ENCODE results near the gene TMED1.
A peak's percentile ranks its signal among the peaks of the same experiment; 100 is the strongest.
"Not testable (repeated sequence)": the region's sequence is repeated elsewhere in the genome, so short reads cannot be mapped to it uniquely, and the experiment has no call there.

TMED1 gene

GRCh38 chr19:10861103-10861651 is 25.2 kb upstream of the TMED1 start:
- DNase-seq, result peak; percentile 37 to 49

DNA sequence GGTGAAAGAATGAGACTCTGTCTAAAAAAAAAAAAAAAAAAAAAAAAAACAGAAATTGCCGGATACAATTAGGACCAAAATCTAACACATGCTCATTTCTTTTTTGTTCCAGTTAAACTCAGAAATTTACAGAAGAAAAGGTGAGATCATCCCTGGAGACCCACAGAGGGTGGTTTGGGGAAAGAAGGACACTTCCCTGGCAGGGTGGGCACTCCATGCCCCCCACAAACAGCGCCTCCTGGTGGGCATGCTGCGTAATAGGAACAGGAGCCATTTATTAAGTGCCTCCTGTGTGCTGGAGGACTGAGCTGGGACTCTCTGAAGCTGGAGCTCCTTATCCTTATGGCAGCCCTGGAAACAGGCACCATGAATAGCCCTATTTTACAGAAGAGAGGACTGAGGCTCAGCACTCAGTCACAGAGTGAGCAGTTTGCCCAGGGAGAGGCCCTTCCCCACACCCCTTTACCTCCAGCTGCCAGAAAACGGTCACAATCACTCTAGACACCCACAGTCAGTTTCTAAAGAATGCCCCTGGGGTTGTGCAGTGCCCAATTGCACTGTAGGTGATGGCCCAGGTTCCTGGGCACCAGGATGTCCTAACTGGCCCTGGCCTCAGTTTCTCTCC is 22.3 kb upstream of the TMED1 start:
- DNase-seq, result peak; percentile 41 to 42

DNA sequence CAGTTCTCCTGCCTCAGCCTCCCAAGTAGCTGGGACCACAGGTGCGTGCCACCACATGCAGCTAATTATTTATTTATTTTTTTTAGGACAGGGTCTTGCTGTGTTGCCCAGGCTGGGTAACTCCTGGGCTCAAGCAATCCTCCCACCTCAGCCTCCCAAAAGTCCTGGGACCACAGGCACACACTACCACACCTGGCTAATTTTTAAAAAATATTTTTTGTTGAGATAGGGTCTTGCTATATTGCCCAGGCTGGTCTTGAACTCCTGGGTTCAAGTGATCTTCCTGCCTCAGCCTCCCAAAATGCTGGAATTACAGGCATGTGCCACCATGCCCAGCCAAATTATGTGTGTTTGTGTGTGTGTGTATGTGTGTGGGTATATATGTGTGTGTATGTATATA is 20.9 kb upstream of the TMED1 start:
- DNase-seq, result not testable (repeated sequence)

DNA sequence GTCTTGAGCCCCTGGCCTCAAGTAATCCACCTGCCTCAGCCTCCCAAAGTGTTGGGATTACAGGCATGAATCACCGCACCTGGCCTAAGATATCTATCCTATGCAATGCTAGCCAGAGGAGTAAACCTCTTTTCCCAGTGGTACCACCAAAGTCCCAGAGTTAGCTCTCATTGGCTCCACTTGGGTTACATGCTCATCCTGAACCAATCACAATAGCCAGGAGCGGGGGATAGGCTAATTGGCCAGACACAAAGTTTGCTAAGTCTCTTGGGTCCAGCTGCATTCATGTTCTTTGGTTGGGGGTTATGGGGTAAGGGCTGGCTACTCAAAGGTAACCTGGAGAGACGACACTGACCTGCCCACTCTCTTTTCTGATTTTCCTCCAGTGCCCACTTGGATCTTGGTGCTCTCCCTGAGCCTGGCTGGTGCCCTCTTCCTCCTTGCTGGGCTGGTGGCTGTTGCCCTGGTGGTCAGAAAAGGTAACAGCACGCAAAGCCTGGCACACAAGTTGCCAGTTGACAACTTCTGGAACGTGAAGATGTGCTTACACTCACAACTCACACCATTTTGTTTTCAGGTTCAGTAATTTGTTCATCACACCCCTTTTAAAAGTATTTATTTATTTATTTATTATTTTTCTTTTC is 20.0 kb upstream of the TMED1 start:
- DNase-seq, result peak in 1 of 2 donors; percentile 42

GRCh38 chr19:10854350-10855089 is 18.5 kb upstream of the TMED1 start:
- DNase-seq, result no peak

DNA sequence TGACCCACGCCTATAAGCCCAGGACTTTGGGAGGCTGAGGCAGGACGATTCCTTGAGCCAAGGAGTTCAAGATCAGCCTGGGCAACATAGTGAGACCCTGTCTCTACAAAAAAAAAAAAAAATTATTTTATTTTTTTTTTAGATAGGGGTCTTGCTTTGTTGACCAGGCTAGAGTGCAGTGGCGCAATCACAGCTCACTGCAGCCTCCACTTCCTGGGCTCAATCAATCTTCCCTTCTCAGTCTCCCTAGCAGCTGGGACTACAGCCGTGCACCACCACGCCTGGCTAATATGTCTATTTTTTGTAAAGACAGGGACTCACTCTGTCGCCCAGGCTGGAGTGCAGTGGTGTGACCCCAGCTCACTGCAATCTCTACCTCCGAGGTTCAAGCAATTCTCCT is 16.9 kb upstream of the TMED1 start:
- no peak for DNase-seq

GRCh38 chr19:10852098-10852800 is 16.2 kb upstream of the TMED1 start:
- DNase-seq, result no peak

DNA sequence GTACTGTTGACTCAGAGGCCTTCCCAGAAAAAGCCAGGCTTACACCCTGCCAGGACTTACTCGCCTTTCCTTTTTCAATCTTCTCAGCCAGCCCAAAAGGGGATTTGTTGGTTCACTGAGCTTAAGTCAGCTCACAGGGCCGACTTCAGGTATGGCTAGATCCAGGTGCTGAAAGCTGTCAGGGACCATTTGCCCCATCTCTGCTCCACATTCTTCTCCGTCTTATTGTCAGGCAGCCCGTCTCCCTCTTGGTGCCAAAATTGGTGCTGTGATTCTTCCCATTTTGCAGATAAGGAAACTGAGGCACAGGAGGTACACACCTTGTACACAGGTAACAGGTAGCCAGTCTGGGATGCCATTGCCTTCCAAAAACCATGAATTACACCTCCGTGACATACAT is 14.6 kb upstream of the TMED1 start:
- no peak for DNase-seq

- no peak for DNase-seq
These were observed 12.3 kb upstream of the TMED1 start, which contains the start of gene C19orf38 for GRCh38 chr19:10848230-10848856. Gene C19orf38 (plus strand): TSS chr19:10848415. CDS start chr19:10848509, 94 bp downstream.

- DNase-seq, result no peak
These were observed 10.6 kb upstream of the TMED1 start for GRCh38 chr19:10846500-10847202.

- no peak for DNase-seq
These were observed 6.8 kb upstream of the TMED1 start for GRCh38 chr19:10842788-10843187.

DNA sequence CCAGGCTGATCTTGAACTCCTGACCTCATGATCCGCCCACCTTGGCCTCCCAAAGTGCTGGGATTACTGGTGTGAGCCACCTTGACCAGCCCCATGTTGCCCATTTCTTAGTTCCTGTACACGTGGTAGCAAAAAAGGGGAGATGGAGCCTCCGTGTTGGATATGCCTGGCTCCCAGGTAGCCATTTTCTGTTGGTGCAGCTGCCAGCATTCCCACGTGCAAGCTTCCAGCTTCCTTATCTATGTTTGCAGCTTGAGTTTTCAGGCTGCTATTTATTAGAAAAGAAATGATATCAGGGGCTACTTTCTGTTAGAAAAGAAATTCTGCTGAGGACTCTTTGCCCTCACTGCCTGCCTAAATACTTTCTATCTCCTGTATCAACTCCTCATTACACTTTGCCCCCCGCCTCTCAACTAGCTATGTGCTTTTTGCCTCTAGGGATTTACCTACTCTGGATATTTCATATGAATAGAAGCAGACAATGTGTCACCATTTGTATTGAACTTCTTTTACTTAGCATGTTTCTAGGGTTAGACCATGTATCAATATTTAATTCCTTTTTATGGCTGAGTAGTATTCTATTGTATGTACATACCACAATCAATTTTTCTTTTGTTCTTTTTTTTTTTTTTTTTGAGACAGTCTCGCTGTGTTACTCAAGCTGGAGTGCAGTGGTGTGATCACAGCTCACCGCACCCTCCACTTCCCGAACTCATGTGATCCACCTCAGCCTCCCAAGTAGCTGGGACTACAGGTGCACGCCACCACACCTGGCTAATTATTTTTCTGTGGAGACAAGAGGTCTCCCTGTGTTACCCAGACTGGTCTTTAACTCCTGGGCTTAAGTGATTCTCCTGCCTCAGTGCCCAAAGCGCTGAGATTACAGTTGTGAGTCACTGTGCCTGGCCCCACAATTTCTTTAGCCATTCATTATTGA is 3.4 kb upstream of the TMED1 start:
- no peak for DNase-seq

DNA sequence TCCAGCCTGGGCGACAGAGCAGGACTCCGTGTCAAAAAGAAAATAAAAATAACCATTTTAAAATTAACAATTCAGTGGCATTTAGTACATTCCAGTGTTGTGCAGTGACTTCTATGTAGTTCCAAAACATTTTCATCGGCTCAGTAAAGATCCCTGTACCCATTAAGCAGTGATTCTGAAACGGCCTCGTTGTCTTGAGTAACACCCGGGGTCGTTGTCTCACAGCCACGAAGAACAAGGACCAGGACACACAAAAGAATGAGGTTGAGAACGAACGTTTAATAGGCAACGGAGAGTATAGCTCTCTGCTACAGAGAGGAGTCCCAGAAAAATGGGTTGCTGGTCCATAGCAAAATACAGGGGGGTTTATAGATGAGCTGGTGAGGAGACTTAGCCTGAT is 2.4 kb upstream of the TMED1 start:
- no peak for DNase-seq

- not testable (repeated sequence) for DNase-seq
These were observed 1.6 kb upstream of the TMED1 start for GRCh38 chr19:10837649-10838048.

- DNase-seq, result peak; percentile 82 to 85
These were observed 693 bp upstream of the TMED1 start for GRCh38 chr19:10836479-10837330.

DNA sequence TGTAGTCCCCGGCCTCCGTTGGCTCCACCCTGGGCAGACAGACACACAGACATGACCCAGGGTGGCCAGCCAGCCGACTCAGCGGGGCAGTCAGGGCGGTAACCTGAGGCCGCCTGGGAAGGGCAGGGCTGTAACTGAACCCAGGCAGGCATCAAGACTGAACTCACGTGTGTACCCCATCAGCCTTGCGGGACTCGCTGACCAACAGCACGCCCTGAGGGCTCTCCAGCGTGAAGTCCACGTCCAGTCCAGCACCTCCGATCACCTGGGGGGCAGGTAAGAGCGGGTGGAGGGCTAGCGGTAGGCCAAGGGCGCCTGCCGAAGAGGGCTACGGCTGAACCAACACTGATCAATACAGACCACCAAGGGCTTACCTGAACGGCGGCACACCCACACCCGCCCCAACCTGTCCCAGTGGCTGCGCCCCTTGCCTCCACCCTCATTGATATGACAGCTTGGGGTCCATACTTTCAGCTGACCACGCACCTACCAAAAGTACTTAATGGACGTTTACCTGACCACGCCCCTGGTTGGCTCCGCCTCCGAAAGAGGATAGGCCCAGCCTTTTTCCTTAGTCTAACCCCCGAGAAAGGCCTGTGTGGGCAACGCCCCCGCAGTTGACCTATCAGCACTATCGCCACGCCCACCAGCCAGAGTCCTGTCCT is 791 bp downstream of the TMED1 start:
- DNase-seq, result no peak

GRCh38 chr19:10832939-10833296 is 3.1 kb downstream of the TMED1 start:
- no peak for DNase-seq

DNA sequence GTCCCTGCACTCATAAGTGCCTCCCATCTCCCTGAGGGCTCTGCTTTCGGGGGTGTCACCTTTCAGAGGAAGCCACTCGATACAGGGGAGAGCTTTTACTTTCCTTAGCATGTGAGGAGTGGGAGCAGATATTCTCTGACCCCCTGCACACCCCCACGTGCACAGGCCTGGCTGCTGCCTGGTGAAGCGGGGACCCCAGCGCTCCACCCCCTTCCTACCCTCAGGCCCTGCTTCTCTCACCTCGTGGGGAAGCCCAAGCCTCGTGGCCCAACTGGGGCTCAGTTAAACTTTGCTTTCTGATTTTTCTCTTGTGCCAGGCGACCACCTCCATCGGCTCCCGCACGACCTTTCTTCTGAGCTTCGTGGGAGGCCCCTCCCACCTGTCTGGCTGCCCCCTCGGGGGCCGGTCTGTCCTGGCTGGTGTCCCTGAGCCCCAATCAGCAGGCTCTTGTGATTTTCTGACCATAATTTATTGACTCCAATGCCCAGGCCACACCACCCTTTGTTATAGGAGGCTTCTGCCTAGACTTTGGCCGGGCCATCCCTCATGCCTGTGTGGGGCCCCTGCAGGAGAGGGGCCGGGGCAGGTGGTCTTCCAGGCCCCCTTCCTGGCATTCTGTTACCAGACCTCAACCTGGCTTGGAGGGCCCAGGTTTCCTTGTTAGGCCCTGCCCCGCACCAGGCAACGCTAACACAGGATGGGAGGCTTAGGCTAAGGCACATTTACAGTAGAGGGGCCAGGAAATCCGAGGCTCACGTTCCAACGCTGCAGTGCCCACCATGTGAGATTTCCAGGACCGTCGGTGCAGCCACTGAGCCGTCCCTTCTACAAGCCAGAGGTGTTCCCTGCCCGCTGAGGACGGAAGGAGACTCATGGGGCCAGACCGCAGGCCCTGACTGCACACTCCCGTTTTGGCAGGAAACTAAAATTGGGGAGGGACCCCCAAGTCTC is 3.7 kb downstream of the TMED1 start:
- no peak for DNase-seq

Data from stimulated activated CD4-positive, alpha-beta T cell treated with anti-CD3 and anti-CD28 coated beads, Interleukin-2, amount 100 ng/mL, for 24 hours (primary cell).